Neural progenitor cell (in vitro differentiated cells): Measurements from ENCODE around the gene C1QB. TPM values are rescaled to one million over a fixed set of nuclear protein-coding genes. Genes with fewer than 3 reads are reported as not detected.
A peak's percentile ranks its signal among the peaks of the same experiment; 100 is the strongest.

ENCODE experiments used
- DNase-seq: peaks from one replicate; pipeline ENCODE4 v3.0.0-alpha.2; 2016; ENCODE audit warnings: low spot score
- H2AFZ ChIP-seq: fragments of 200-600 bp; sonication (generic); replicated peaks from 2 replicates; pipeline ENCODE4 v1.6.1; 2016; ENCODE audit warnings: antibody characterized with exemption
- H3F3A ChIP-seq: fragments of 200-600 bp; sonication (generic); 2 replicates; pipeline ENCODE4 v1.6.1; 2016; ENCODE audit warnings: antibody characterized with exemption, low read depth
- H3K27ac ChIP-seq: fragments of 200-600 bp; sonication (generic); 2 replicates; pipeline ENCODE4 v1.5.1; 2016; ENCODE audit warnings: mild to moderate bottlenecking
- H3K27me3 ChIP-seq: fragments of 200-600 bp; sonication (generic); 2 replicates; pipeline ENCODE4 v1.6.1; 2016; ENCODE audit warnings: mild to moderate bottlenecking, moderate library complexity
- H3K36me3 ChIP-seq: fragments of 200-600 bp; sonication (generic); 2 replicates; pipeline ENCODE4 v1.5.1; 2016
- H3K4me1 ChIP-seq: fragments of 200-600 bp; sonication (generic); 2 replicates; pipeline ENCODE4 v1.6.1; 2016; ENCODE audit warnings: mixed run types
- H3K4me2 ChIP-seq: fragments of 200-600 bp; sonication (generic); 2 replicates; pipeline ENCODE4 v1.6.1; 2016
- H3K4me3 ChIP-seq: fragments of 200-600 bp; sonication (generic); 2 replicates; pipeline ENCODE4 v1.5.1; 2016
- H3K79me2 ChIP-seq: fragments of 200-600 bp; sonication (generic); 2 replicates; pipeline ENCODE4 v1.6.1; 2016; ENCODE audit warnings: low read depth
- H3K9ac ChIP-seq: fragments of 200-600 bp; sonication (generic); 2 replicates; pipeline ENCODE4 v1.6.1; 2016
- H3K9me3 ChIP-seq: fragments of 200-600 bp; sonication (generic); 2 replicates; pipeline ENCODE4 v1.5.1; 2016; ENCODE audit warnings: low read depth
- H4K20me1 ChIP-seq: fragments of 200-600 bp; sonication (generic); 2 replicates; pipeline ENCODE4 v1.6.1; 2016; ENCODE audit warnings: low read depth
- H3K27ac Mint-ChIP-seq: 3 replicates; pipeline ENCODE4 v1.8.0; 2021; ENCODE audit warnings: mixed read lengths
- H3K27me3 Mint-ChIP-seq: 2 replicates; pipeline ENCODE4 v1.8.0; 2022; ENCODE audit warnings: low read depth, mild to moderate bottlenecking, inconsistent platforms, moderate library complexity, mixed read lengths; ENCODE audit not compliant: insufficient read depth
- H3K36me3 Mint-ChIP-seq: 3 replicates; pipeline ENCODE4 v1.8.0; 2021; ENCODE audit warnings: mixed read lengths
- H3K4me1 Mint-ChIP-seq: 3 replicates; pipeline ENCODE4 v1.8.0; 2021; ENCODE audit warnings: mixed read lengths
- H3K4me3 Mint-ChIP-seq: 3 replicates; pipeline ENCODE4 v1.8.0; 2021; ENCODE audit warnings: mild to moderate bottlenecking, moderate library complexity, mixed read lengths
- H3K9me3 Mint-ChIP-seq: 3 replicates; pipeline ENCODE4 v1.8.0; 2020; ENCODE audit warnings: mixed read lengths
- CTCF ChIP-seq: fragments of 200-600 bp; sonication (generic); IDR thresholded peaks from 2 replicates; pipeline ENCODE4 v1.5.1; 2017; ENCODE audit warnings: antibody characterized with exemption, mild to moderate bottlenecking
- EZH2 ChIP-seq: fragments of 200-600 bp; sonication (generic); IDR thresholded peaks from 2 replicates; pipeline ENCODE4 v1.6.1; 2017; ENCODE audit warnings: antibody characterized with exemption, mild to moderate bottlenecking, moderate library complexity
- EZH2phosphoT487 ChIP-seq: fragments of 200-600 bp; sonication (generic); IDR thresholded peaks from 2 replicates; pipeline ENCODE4 v1.6.1; 2017; ENCODE audit warnings: antibody characterized with exemption
- total RNA-seq: library from RNA; depleted of rRNA; stranded (reverse); fragments of >200 nt; gene quantifications from 2 replicates; pipeline ENCODE4 v1.2.3, GENCODE V29; 2015; ENCODE audit warnings: low replicate concordance

The C1QB gene
- total RNA-seq, 1 donor from 2014 or later = not detected

- Histone ChIP-seq H3K27me3 (peaks cover 15% of the 10 kb centered on the region), H3K27ac (no peak overlapping the region), H3K4me2 (no peak overlapping the region), H4K20me1 (no peaks in the 10 kb centered on the region), H3K79me2 (no peaks in the 10 kb centered on the region), H3K9ac (no peak overlapping the region), H3K4me3 (no peak overlapping the region), H3F3A (no peaks in the 10 kb centered on the region), H3K36me3 (no peaks in the 10 kb centered on the region), H2AFZ (no peak overlapping the region), H3K9me3 (no peaks in the 10 kb centered on the region), H3K4me1 (no peaks in the 10 kb centered on the region)
- DNase-seq = no peak
- Mint-ChIP-seq H3K27ac (no peak overlapping the region), H3K36me3 (no peaks in the 10 kb centered on the region), H3K9me3 (no peaks in the 10 kb centered on the region), H3K4me3 (no peak overlapping the region), H3K27me3 (peaks cover 38% of the 10 kb centered on the region), H3K4me1 (peaks cover 10% of the 10 kb centered on the region)
- no peak for TF ChIP-seq CTCF
- TF ChIP-seq EZH2phosphoT487 = no peak
- TF ChIP-seq EZH2 = no peak
Observed at GRCh38 chr1:22660716-22661241, 7.7 kb downstream of the C1QB start.

- Mint-ChIP-seq H3K36me3 (no peaks in the 10 kb centered on the region), H3K9me3 (no peaks in the 10 kb centered on the region), H3K4me3 (peak overlapping the region; percentile 18), H3K27me3 (peaks cover 34% of the 10 kb centered on the region), H3K27ac (peak overlapping the region; percentile 55), H3K4me1 (peaks cover 19% of the 10 kb centered on the region)
- H3K9ac ChIP-seq = no peak overlapping the region
- no peak overlapping the region for H3K4me2 ChIP-seq
- no peaks in the 10 kb centered on the region for H3K79me2 ChIP-seq
- H3K36me3 ChIP-seq = no peaks in the 10 kb centered on the region
- TF ChIP-seq CTCF (no peak), EZH2 (no peak), EZH2phosphoT487 (no peak)
- peaks cover 7% of the 10 kb centered on the region for H3K27me3 ChIP-seq
- no peaks in the 10 kb centered on the region for H3F3A ChIP-seq
- H4K20me1 ChIP-seq = no peaks in the 10 kb centered on the region
- no peak overlapping the region for H3K4me3 ChIP-seq
- H3K4me1 ChIP-seq = peaks cover 3% of the 10 kb centered on the region
- no peak for DNase-seq
- no peak overlapping the region for H3K27ac ChIP-seq
- H3K9me3 ChIP-seq = no peaks in the 10 kb centered on the region
- peak overlapping the region; percentile 32 for H2AFZ ChIP-seq
Observed at GRCh38 chr1:22661880-22662279, 8.8 kb downstream of the C1QB start.

- Histone ChIP-seq H3K4me3 (no peak overlapping the region), H3F3A (no peaks in the 10 kb centered on the region), H3K9me3 (no peaks in the 10 kb centered on the region), H3K27ac (no peak overlapping the region), H3K9ac (no peak overlapping the region), H2AFZ (peak overlapping the region; percentile 32), H3K79me2 (no peaks in the 10 kb centered on the region), H3K4me1 (peaks cover 3% of the 10 kb centered on the region), H3K4me2 (no peak overlapping the region), H3K36me3 (no peaks in the 10 kb centered on the region), H3K27me3 (peaks cover 6% of the 10 kb centered on the region), H4K20me1 (no peaks in the 10 kb centered on the region)
- peak overlapping the region; percentile 55 for H3K27ac Mint-ChIP-seq
- peaks cover 34% of the 10 kb centered on the region for H3K27me3 Mint-ChIP-seq
- peak; percentile 79 for DNase-seq
- no peaks in the 10 kb centered on the region for H3K36me3 Mint-ChIP-seq
- H3K9me3 Mint-ChIP-seq = no peaks in the 10 kb centered on the region
- H3K4me3 Mint-ChIP-seq = peak overlapping the region; percentile 18
- H3K4me1 Mint-ChIP-seq = peaks cover 22% of the 10 kb centered on the region
- no peak for TF ChIP-seq CTCF
- no peak for TF ChIP-seq EZH2
- TF ChIP-seq EZH2phosphoT487 = no peak
Observed at GRCh38 chr1:22662318-22662717, 9.3 kb downstream of the C1QB start.
